ENCODE data around the gene MEIS2.

Gene MEIS2

GRCh38 chr15:37055481-37055880 is 44.9 kb downstream of the MEIS2 start:
- TF ChIP-seq CTCF (IDR thresholded peaks at IDR 0.05; ENCODE audit: low read depth, low read length), result no peak
- TF ChIP-seq EZH2phosphoT487 (IDR thresholded peaks at IDR 0.05; ENCODE audit: low read depth), result no peak
- Histone ChIP-seq H3K79me2 (ENCODE audit: low read length) (no peaks in the 10 kb centered on the region), H2AFZ (ENCODE audit: low read depth, low read length) (no peak overlapping the region), H3K4me1 (ENCODE audit: low read length) (no peaks in the 10 kb centered on the region), H3K36me3 (replicated peaks; ENCODE audit: low read depth, low read length) (no peaks in the 10 kb centered on the region), H3K27me3 (ENCODE audit: low read depth, low read length) (no peaks in the 10 kb centered on the region), H3K9ac (ENCODE audit: low read length) (no peak overlapping the region), H3K27ac (ENCODE audit: low read length) (no peak overlapping the region), H3K4me2 (ENCODE audit: low read length) (no peak overlapping the region), H4K20me1 (ENCODE audit: insufficient read depth, low read length) (no peaks in the 10 kb centered on the region), H3K9me3 (ENCODE audit: insufficient read depth, low read length) (no peaks in the 10 kb centered on the region), H3K4me3 (ENCODE audit: low read length) (no peak overlapping the region)

GRCh38 chr15:37054336-37054735 is 46.0 kb downstream of the MEIS2 start:
- H3K27me3 ChIP-seq (ENCODE audit: low read depth, low read length), result no peaks in the 10 kb centered on the region
- TF ChIP-seq EZH2phosphoT487 (IDR thresholded peaks at IDR 0.05; ENCODE audit: low read depth) (no peak), CTCF (IDR thresholded peaks at IDR 0.05; ENCODE audit: low read depth, low read length) (no peak)
- H3K4me1 ChIP-seq (ENCODE audit: low read length), result no peaks in the 10 kb centered on the region
- H2AFZ ChIP-seq (ENCODE audit: low read depth, low read length), result no peak overlapping the region
- no peak overlapping the region for H3K4me3 ChIP-seq (ENCODE audit: low read length)
- no peaks in the 10 kb centered on the region for H4K20me1 ChIP-seq (ENCODE audit: insufficient read depth, low read length)
- no peak overlapping the region for H3K27ac ChIP-seq (ENCODE audit: low read length)
- no peak overlapping the region for H3K9ac ChIP-seq (ENCODE audit: low read length)
- no peaks in the 10 kb centered on the region for H3K79me2 ChIP-seq (ENCODE audit: low read length)
- H3K9me3 ChIP-seq (ENCODE audit: insufficient read depth, low read length), result no peaks in the 10 kb centered on the region
- H3K4me2 ChIP-seq (ENCODE audit: low read length), result no peak overlapping the region
- H3K36me3 ChIP-seq (replicated peaks; ENCODE audit: low read depth, low read length), result no peaks in the 10 kb centered on the region

GRCh38 chr15:37053166-37053565 is 47.2 kb downstream of the MEIS2 start:
- no peak overlapping the region for H3K27ac ChIP-seq (ENCODE audit: low read length)
- no peaks in the 10 kb centered on the region for H3K4me1 ChIP-seq (ENCODE audit: low read length)
- no peak overlapping the region for H2AFZ ChIP-seq (ENCODE audit: low read depth, low read length)
- no peaks in the 10 kb centered on the region for H3K36me3 ChIP-seq (replicated peaks; ENCODE audit: low read depth, low read length)
- no peak overlapping the region for H3K4me3 ChIP-seq (ENCODE audit: low read length)
- no peaks in the 10 kb centered on the region for H4K20me1 ChIP-seq (ENCODE audit: insufficient read depth, low read length)
- no peak overlapping the region for H3K9ac ChIP-seq (ENCODE audit: low read length)
- no peaks in the 10 kb centered on the region for H3K79me2 ChIP-seq (ENCODE audit: low read length)
- TF ChIP-seq CTCF (IDR thresholded peaks at IDR 0.05; ENCODE audit: low read depth, low read length), result no peak
- TF ChIP-seq EZH2phosphoT487 (IDR thresholded peaks at IDR 0.05; ENCODE audit: low read depth), result no peak
- H3K27me3 ChIP-seq (ENCODE audit: low read depth, low read length), result no peaks in the 10 kb centered on the region
- H3K9me3 ChIP-seq (ENCODE audit: insufficient read depth, low read length), result no peaks in the 10 kb centered on the region
- no peak overlapping the region for H3K4me2 ChIP-seq (ENCODE audit: low read length)

GRCh38 chr15:37050345-37050744 is 50.0 kb downstream of the MEIS2 start:
- Histone ChIP-seq H3K9ac (ENCODE audit: low read length) (no peak overlapping the region), H3K27me3 (ENCODE audit: low read depth, low read length) (no peaks in the 10 kb centered on the region), H4K20me1 (ENCODE audit: insufficient read depth, low read length) (no peaks in the 10 kb centered on the region), H2AFZ (ENCODE audit: low read depth, low read length) (no peak overlapping the region), H3K4me2 (ENCODE audit: low read length) (no peak overlapping the region), H3K36me3 (replicated peaks; ENCODE audit: low read depth, low read length) (no peaks in the 10 kb centered on the region), H3K4me3 (ENCODE audit: low read length) (no peak overlapping the region), H3K79me2 (ENCODE audit: low read length) (no peaks in the 10 kb centered on the region), H3K27ac (ENCODE audit: low read length) (no peak overlapping the region), H3K9me3 (ENCODE audit: insufficient read depth, low read length) (no peaks in the 10 kb centered on the region), H3K4me1 (ENCODE audit: low read length) (peaks cover 9% of the 10 kb centered on the region)
- no peak for TF ChIP-seq EZH2phosphoT487 (IDR thresholded peaks at IDR 0.05; ENCODE audit: low read depth)
- no peak for TF ChIP-seq CTCF (IDR thresholded peaks at IDR 0.05; ENCODE audit: low read depth, low read length)

All from OCI-LY3 (cell line).